CD14-positive monocyte (primary cell): ENCODE results near the gene TBC1D20. TPM values are rescaled to one million over a fixed set of nuclear protein-coding genes. Genes with fewer than 3 reads are reported as not detected.

Source experiments
- DNase-seq, 3 donors: peaks; one replicate each; pipeline ENCODE4 v3.0.0-alpha.2; 2011 to 2022
- H2AFZ ChIP-seq: 2 replicates; pipeline ENCODE4 v1.6.0; 2012; ENCODE audit warnings: mild to moderate bottlenecking, low read depth, low read length, inconsistent platforms; ENCODE audit not compliant: insufficient read depth, poor library complexity, severe bottlenecking
- H3K27ac ChIP-seq, 2 donors: 1 replicate in 1 of 2; 2 replicates in 1 of 2; pipeline ENCODE4 v1.5.1; 2012 to 2013; ENCODE audit warnings: low read length in 2 of 2, control low read depth in 1 of 2, inconsistent platforms in 1 of 2, low read depth in 1 of 2, mild to moderate bottlenecking in 1 of 2
- H3K27me3 ChIP-seq, 2 donors: one replicate each; pipeline versions ENCODE4 v1.6.0 to v1.6.1; 2011 to 2013; ENCODE audit warnings: low read length in 2 of 2; ENCODE audit not compliant: control insufficient read depth in 2 of 2, insufficient read depth in 2 of 2
- H3K36me3 ChIP-seq, 2 donors: replicated peaks in 1 of 2; 1 replicate in 1 of 2; 2 replicates in 1 of 2; pipeline versions ENCODE4 v1.5.1 to v1.6.1; 2012 to 2013; ENCODE audit warnings: low read length in 2 of 2, control low read depth in 1 of 2, inconsistent platforms in 1 of 2, mild to moderate bottlenecking in 1 of 2; ENCODE audit not compliant: insufficient read depth in 2 of 2, control insufficient read depth in 1 of 2
- H3K4me1 ChIP-seq, 2 donors: 1 replicate in 1 of 2; 2 replicates in 1 of 2; pipeline versions ENCODE4 v1.5.1 to v1.6.1; 2012 to 2013; ENCODE audit warnings: low read length in 2 of 2, control low read depth in 1 of 2, inconsistent platforms in 1 of 2, mild to moderate bottlenecking in 1 of 2, moderate library complexity in 1 of 2; ENCODE audit not compliant: insufficient read depth in 2 of 2, control insufficient read depth in 1 of 2
- H3K4me2 ChIP-seq: replicated peaks from 2 replicates; pipeline ENCODE3; 2012; ENCODE audit warnings: low read length, moderate library complexity, mild to moderate bottlenecking; ENCODE audit not compliant: poor library complexity, severe bottlenecking; ENCODE audit errors: extremely low read depth
- H3K4me3 ChIP-seq, 3 experiments: fragments of 200-600 bp in 1 of 3; sonication (generic) in 1 of 3; replicated peaks in 1 of 3; 1 replicate in 2 of 3; 2 replicates in 1 of 3; pipeline ENCODE4 v1.5.1; 2011 to 2013; ENCODE audit warnings: low read length in 3 of 3, mild to moderate bottlenecking in 3 of 3, control low read depth in 2 of 3, low read depth in 2 of 3, inconsistent platforms in 1 of 3, moderate library complexity in 1 of 3
- H3K79me2 ChIP-seq: 2 replicates; pipeline ENCODE4 v1.6.0; 2012; ENCODE audit warnings: mild to moderate bottlenecking, control low read depth, inconsistent platforms, low read length, moderate library complexity; ENCODE audit not compliant: insufficient read depth
- H3K9ac ChIP-seq: 2 replicates; pipeline ENCODE4 v1.6.0; 2017; ENCODE audit warnings: low read length, mild to moderate bottlenecking; ENCODE audit not compliant: insufficient read depth, poor library complexity, severe bottlenecking
- H3K9me3 ChIP-seq, 2 donors: replicated peaks in 1 of 2; 1 replicate in 1 of 2; 2 replicates in 1 of 2; pipeline versions ENCODE4 v1.5.1 to v1.6.1; 2012 to 2013; ENCODE audit warnings: low read length in 2 of 2, control low read depth in 1 of 2; ENCODE audit not compliant: control insufficient read depth in 1 of 2, insufficient read depth in 1 of 2
- H4K20me1 ChIP-seq: 2 replicates; pipeline ENCODE4 v1.6.0; 2012; ENCODE audit warnings: mild to moderate bottlenecking, low read length, control low read depth, moderate library complexity; ENCODE audit not compliant: insufficient read depth
- H3K27ac Mint-ChIP-seq, 7 donors: one replicate each; pipeline ENCODE4 v1.8.0; 2020; ENCODE audit warnings: mild to moderate bottlenecking in 7 of 7, mixed read lengths in 7 of 7, moderate library complexity in 6 of 7, inconsistent platforms in 2 of 7
- H3K27me3 Mint-ChIP-seq, 3 donors: one replicate each; pipeline ENCODE4 v1.8.0; 2021 to 2022; ENCODE audit warnings: low read depth in 3 of 3, mild to moderate bottlenecking in 3 of 3, mixed read lengths in 3 of 3, moderate library complexity in 3 of 3, inconsistent platforms in 1 of 3
- H3K36me3 Mint-ChIP-seq, 2 donors: one replicate each; pipeline ENCODE4 v1.8.0; 2020; ENCODE audit warnings: mixed read lengths in 2 of 2, inconsistent platforms in 1 of 2, mild to moderate bottlenecking in 1 of 2
- H3K4me1 Mint-ChIP-seq: one replicate; pipeline ENCODE4 v1.8.0; 2020; ENCODE audit warnings: mild to moderate bottlenecking, mixed read lengths
- H3K4me3 Mint-ChIP-seq, 2 donors: one replicate each; pipeline ENCODE4 v1.8.0; 2020; ENCODE audit warnings: mild to moderate bottlenecking in 2 of 2, mixed read lengths in 2 of 2, moderate library complexity in 1 of 2
- H3K9me3 Mint-ChIP-seq, 7 donors: one replicate each; pipeline ENCODE4 v1.8.0; 2020 to 2022; ENCODE audit warnings: mixed read lengths in 7 of 7, mild to moderate bottlenecking in 6 of 7, moderate library complexity in 6 of 7, inconsistent platforms in 2 of 7
- WGBS: methylation state at CpG from one replicate; pipeline ENCODE4 v1.1.5; 2013; ENCODE audit warnings: missing lambda C conversion rate; ENCODE audit not compliant: insufficient coverage; 5-methylcytosine and 5-hydroxymethylcytosine counted together
- intact Hi-C, 2 donors: fragments of 100-400 bp; cut with micrococcal nuclease; formaldehyde crosslinking; loops; one replicate each; pipeline versions ENCODE4 v1.15.0 to v1.15.1; 2023
- polyA plus RNA-seq, 3 donors: library from polyadenylated mRNA; depleted of rRNA in 1 of 3; unstranded in 2 of 3; stranded (reverse) in 1 of 3; fragments of 300-500 nt in 2 of 3; fragments of >200 nt in 1 of 3; fragmentation: Illumina TruSeq in 2 of 3; gene quantifications; 1 replicate in 2 of 3; 2 replicates in 1 of 3; pipeline ENCODE4 v1.2.3, GENCODE V29; 2012 to 2021
- TF ChIP-seq, protein P1 (sequence below): fragments of 200-600 bp; IDR thresholded peaks from one replicate; pipeline ENCODE4 v1.8.0; 2022; ENCODE audit warnings: antibody characterized with exemption, mild to moderate bottlenecking

The TBC1D20 gene
- polyA plus RNA-seq, 3 donors, result 10.5 to 24.7 (median 11.3) TPM

GRCh38 chr20:401682-402495, 60.4 kb downstream of the TBC1D20 start:
- no peak overlapping the region for H3K4me2 ChIP-seq
- no peaks in the 10 kb centered on the region for H3K27me3 ChIP-seq
- H3K27ac Mint-ChIP-seq, result no peak overlapping the region
- no peak overlapping the region for H3K27ac ChIP-seq
- H3K4me1 Mint-ChIP-seq, result peaks cover 4% of the 10 kb centered on the region
- H3K4me3 Mint-ChIP-seq, result no peak overlapping the region
- intact Hi-C loops, result loop anchor here in 1 of 2 donors (10.0 kb wide), 1 partner anchor 47 kb away; no protein-coding TSS in a partner anchor
- peaks cover 8 to 11% of the 10 kb centered on the region in 2 donors for H3K36me3 ChIP-seq
- peaks cover under 1 to 4% (median 1%) of the 10 kb centered on the region in 3 donors for H3K27me3 Mint-ChIP-seq
- H3K9ac ChIP-seq, result no peak overlapping the region
- WGBS, result 63% methylated on average over 5 of the region's 9 CpGs
- TF ChIP-seq, protein P1, sequence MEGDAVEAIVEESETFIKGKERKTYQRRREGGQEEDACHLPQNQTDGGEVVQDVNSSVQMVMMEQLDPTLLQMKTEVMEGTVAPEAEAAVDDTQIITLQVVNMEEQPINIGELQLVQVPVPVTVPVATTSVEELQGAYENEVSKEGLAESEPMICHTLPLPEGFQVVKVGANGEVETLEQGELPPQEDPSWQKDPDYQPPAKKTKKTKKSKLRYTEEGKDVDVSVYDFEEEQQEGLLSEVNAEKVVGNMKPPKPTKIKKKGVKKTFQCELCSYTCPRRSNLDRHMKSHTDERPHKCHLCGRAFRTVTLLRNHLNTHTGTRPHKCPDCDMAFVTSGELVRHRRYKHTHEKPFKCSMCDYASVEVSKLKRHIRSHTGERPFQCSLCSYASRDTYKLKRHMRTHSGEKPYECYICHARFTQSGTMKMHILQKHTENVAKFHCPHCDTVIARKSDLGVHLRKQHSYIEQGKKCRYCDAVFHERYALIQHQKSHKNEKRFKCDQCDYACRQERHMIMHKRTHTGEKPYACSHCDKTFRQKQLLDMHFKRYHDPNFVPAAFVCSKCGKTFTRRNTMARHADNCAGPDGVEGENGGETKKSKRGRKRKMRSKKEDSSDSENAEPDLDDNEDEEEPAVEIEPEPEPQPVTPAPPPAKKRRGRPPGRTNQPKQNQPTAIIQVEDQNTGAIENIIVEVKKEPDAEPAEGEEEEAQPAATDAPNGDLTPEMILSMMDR, result no peak
- no peaks in the 10 kb centered on the region for H4K20me1 ChIP-seq
- peaks cover 0 to 6% of the 10 kb centered on the region in 2 donors for H3K9me3 ChIP-seq
- H3K4me3 ChIP-seq, result no peak overlapping the region
- H3K9me3 Mint-ChIP-seq, result peaks cover 1 to 7% (median 4%) of the 10 kb centered on the region in 7 donors
- H3K4me1 ChIP-seq, result peaks cover under 1 to 2% of the 10 kb centered on the region in 2 donors
- no peak for DNase-seq
- no peaks in the 10 kb centered on the region for H3K79me2 ChIP-seq
- no peak overlapping the region for H2AFZ ChIP-seq
- H3K36me3 Mint-ChIP-seq, result peaks cover 6 to 11% of the 10 kb centered on the region in 2 donors

GRCh38 chr20:400454-401275, 61.7 kb downstream of the TBC1D20 start:
- Histone ChIP-seq H3K9ac (no peak overlapping the region), H3K4me1 (no peaks in the 10 kb centered on the region), H3K27ac (no peak overlapping the region), H3K27me3 (no peaks in the 10 kb centered on the region), H4K20me1 (no peaks in the 10 kb centered on the region), H3K36me3 (peaks cover 21 to 24% of the 10 kb centered on the region in 2 donors), H3K4me3 (no peak overlapping the region), H3K79me2 (no peaks in the 10 kb centered on the region), H2AFZ (peak overlapping the region; percentile 7), H3K4me2 (no peak overlapping the region), H3K9me3 (peaks cover 0 to 6% of the 10 kb centered on the region in 2 donors)
- H3K36me3 Mint-ChIP-seq, result peaks cover 17% of the 10 kb centered on the region in 2 donors
- no peak overlapping the region for H3K4me3 Mint-ChIP-seq
- DNase-seq, result no peak
- peaks cover 0 to 4% (median 1%) of the 10 kb centered on the region in 3 donors for H3K27me3 Mint-ChIP-seq
- H3K27ac Mint-ChIP-seq, result no peak overlapping the region
- intact Hi-C loops, result loop anchor here in 1 of 2 donors (10.0 kb wide), 1 partner anchor 46 kb away; no protein-coding TSS in a partner anchor
- TF ChIP-seq, protein P1, result no peak
- peaks cover 2% of the 10 kb centered on the region for H3K4me1 Mint-ChIP-seq
- 50% methylated on average over 1 of the region's 5 CpGs for WGBS
- peaks cover 1 to 7% (median 4%) of the 10 kb centered on the region in 7 donors for H3K9me3 Mint-ChIP-seq
